Mesothelial cell of epicardium (in vitro differentiated cells): ENCODE data around the gene PDE6A. TPM values are rescaled to one million over a fixed set of nuclear protein-coding genes. Genes with fewer than 3 reads are reported as not detected.
"Not testable (repeated sequence)": the region's sequence is repeated elsewhere in the genome, so short reads cannot be mapped to it uniquely, and the experiment has no call there.

Source experiments
- DNase-seq, 2 experiments: peaks; one replicate each; pipeline ENCODE4 v3.0.0; 2021; ENCODE audit warnings: low spot score in 2 of 2; ENCODE audit not compliant: unreplicated experiment in 2 of 2
- H3K27ac Mint-ChIP-seq: 2 replicates; pipeline ENCODE4 v1.8.0; 2021; ENCODE audit warnings: mixed read lengths
- H3K27me3 Mint-ChIP-seq: 2 replicates; pipeline ENCODE4 v1.8.0; 2021; ENCODE audit warnings: low read depth, mixed read lengths
- H3K36me3 Mint-ChIP-seq: 2 replicates; pipeline ENCODE4 v1.8.0; 2021; ENCODE audit warnings: mixed read lengths
- H3K4me1 Mint-ChIP-seq: 2 replicates; pipeline ENCODE4 v1.8.0; 2021; ENCODE audit warnings: mixed read lengths
- H3K4me3 Mint-ChIP-seq: 2 replicates; pipeline ENCODE4 v1.8.0; 2021; ENCODE audit warnings: mild to moderate bottlenecking, moderate library complexity, mixed read lengths
- H3K9me3 Mint-ChIP-seq: 2 replicates; pipeline ENCODE4 v1.8.0; 2021; ENCODE audit warnings: mixed read lengths
- total RNA-seq: library from RNA; stranded (reverse); gene quantifications from 3 replicates; pipeline ENCODE4 v1.2.1, GENCODE V29; 2021
- TF ChIP-seq, protein P1 (sequence below): fragments of 200-600 bp; sonication (generic); IDR thresholded peaks from one replicate; pipeline ENCODE4 v1.5.0; 2021; ENCODE audit warnings: antibody characterized with exemption; ENCODE audit not compliant: unreplicated experiment

PDE6A gene
- total RNA-seq, 1 donor from 2014 or later = 0.18 TPM

DNA sequence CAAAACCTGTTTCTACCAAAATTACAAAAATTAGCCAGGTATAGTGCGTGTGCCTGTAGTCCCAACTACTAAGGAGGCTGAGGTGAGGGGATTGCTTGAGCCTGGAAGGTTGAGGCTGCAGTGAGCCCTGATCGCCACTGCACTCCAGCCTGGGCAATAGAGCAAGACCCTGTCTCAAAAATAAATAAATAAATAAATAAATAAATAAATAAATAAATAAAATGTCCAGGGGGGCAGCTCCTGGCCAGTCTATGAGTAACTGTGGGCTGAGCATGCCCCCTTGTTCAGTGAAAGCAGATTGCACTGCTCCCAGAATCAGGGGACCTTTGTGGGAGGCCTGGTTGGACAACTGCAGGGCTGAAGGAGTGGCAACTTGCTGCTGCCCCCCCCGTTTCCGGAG, 62.7 kb downstream of the PDE6A start:
- no peak overlapping the region for H3K4me3 Mint-ChIP-seq
- DNase-seq = no peak
- TF ChIP-seq, protein P1, sequence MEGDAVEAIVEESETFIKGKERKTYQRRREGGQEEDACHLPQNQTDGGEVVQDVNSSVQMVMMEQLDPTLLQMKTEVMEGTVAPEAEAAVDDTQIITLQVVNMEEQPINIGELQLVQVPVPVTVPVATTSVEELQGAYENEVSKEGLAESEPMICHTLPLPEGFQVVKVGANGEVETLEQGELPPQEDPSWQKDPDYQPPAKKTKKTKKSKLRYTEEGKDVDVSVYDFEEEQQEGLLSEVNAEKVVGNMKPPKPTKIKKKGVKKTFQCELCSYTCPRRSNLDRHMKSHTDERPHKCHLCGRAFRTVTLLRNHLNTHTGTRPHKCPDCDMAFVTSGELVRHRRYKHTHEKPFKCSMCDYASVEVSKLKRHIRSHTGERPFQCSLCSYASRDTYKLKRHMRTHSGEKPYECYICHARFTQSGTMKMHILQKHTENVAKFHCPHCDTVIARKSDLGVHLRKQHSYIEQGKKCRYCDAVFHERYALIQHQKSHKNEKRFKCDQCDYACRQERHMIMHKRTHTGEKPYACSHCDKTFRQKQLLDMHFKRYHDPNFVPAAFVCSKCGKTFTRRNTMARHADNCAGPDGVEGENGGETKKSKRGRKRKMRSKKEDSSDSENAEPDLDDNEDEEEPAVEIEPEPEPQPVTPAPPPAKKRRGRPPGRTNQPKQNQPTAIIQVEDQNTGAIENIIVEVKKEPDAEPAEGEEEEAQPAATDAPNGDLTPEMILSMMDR = no peak
- peaks cover 5% of the 10 kb centered on the region for H3K4me1 Mint-ChIP-seq
- no peak overlapping the region for H3K27ac Mint-ChIP-seq
- no peaks in the 10 kb centered on the region for H3K27me3 Mint-ChIP-seq
- H3K36me3 Mint-ChIP-seq = no peaks in the 10 kb centered on the region
- H3K9me3 Mint-ChIP-seq = peaks cover 9% of the 10 kb centered on the region

DNA sequence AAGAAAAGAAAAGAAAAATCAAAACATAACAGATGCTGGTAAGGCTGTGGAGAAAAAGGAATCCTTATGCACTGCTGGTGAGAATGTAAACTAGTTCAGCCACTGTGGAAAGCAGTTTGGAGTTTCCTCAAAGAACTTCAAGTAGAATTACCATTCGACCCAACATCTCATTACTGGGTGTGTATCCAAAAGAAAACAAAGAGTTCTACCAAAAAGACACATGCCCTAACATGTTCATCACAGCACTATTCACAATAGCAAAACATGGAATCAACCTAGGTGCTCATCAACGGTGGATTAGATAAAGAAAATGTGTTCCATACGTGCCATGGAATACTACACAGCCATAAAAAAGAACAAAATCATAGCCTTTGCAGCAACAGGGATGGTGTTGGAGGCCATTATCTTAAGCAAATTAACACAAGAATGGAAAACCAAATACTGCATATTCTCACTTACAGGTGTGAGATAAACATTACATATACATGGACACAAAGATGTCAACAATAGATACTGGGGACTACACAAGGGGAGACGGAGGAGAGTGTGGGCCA, 63.4 kb downstream of the PDE6A start:
- peaks cover 9% of the 10 kb centered on the region for H3K9me3 Mint-ChIP-seq
- no peak for DNase-seq
- no peaks in the 10 kb centered on the region for H3K36me3 Mint-ChIP-seq
- H3K27me3 Mint-ChIP-seq = no peaks in the 10 kb centered on the region
- TF ChIP-seq, protein P1 = no peak
- no peak overlapping the region for H3K27ac Mint-ChIP-seq
- H3K4me3 Mint-ChIP-seq = no peak overlapping the region
- no peaks in the 10 kb centered on the region for H3K4me1 Mint-ChIP-seq

DNA sequence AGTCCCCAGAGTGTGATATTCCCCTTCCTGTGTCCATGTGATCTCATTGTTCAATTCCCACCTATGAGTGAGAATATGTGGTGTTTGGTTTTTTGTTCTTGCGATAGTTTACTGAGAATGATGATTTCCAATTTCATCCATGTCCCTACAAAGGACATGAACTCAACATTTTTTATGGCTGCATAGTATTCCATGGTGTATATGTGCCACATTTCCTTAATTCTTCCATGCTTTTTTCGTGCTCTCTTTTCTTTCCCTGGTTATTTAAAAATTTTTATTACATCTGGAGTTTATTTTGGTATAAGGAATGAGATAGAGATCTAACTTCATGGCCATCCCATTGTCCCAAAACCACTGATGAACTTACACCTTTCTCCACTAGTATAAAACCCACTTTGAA, 65.0 kb downstream of the PDE6A start:
- not testable (repeated sequence) for H3K27ac Mint-ChIP-seq, DNase-seq, H3K4me1 Mint-ChIP-seq, H3K27me3 Mint-ChIP-seq, H3K36me3 Mint-ChIP-seq, H3K4me3 Mint-ChIP-seq, H3K9me3 Mint-ChIP-seq

DNA sequence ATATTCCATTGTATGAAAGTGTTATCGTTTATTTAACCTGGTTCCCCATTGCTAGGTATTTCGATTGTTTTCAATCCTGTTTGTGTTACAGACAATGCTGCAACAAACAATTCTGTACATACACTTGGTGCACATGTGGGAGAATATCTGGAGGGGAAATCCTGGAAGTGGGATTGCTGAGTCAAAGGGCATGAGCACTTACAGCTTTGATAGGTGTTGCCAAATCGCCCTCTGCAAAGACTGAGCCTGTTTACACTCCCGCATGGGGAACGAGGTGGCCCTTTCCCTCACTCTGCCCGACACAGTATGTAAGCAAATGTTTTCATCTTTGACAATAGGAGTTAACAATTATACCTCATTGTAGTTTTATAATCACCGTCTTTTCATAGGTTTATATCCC, 66.2 kb downstream of the PDE6A start:
- no peaks in the 10 kb centered on the region for H3K4me1 Mint-ChIP-seq
- no peak for DNase-seq
- H3K27me3 Mint-ChIP-seq = no peaks in the 10 kb centered on the region

DNA sequence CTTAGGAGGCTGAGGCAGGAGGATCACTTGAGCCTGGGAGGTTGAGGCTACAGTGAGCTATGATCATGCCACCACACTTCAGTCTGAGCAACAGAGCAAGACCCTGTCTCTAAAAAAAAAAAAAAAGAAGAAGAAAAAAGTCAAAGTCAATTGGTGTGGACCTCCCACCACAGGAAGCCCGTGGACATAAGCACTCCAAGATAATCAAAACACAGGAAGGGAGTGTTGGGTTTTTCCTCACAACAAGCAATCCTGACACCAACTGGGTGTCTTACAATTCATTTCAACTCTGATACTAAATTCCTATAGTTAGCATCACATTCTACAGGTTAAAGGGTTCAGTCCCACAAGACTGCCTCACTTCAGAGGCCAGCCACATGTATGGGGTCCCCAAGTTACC, 70.7 kb downstream of the PDE6A start:
- Mint-ChIP-seq H3K4me1 (no peaks in the 10 kb centered on the region), H3K27me3 (no peaks in the 10 kb centered on the region), H3K4me3 (no peak overlapping the region), H3K9me3 (no peaks in the 10 kb centered on the region), H3K27ac (no peak overlapping the region), H3K36me3 (no peaks in the 10 kb centered on the region)
- TF ChIP-seq, protein P1 = no peak
- DNase-seq = no peak

More for the DNA sequence above, 66.2 kb downstream of the PDE6A start:
- Mint-ChIP-seq H3K9me3 (peaks cover 9% of the 10 kb centered on the region), H3K4me3 (no peak overlapping the region), H3K27ac (no peak overlapping the region), H3K36me3 (no peaks in the 10 kb centered on the region)
- TF ChIP-seq, protein P1 = no peak

DNA sequence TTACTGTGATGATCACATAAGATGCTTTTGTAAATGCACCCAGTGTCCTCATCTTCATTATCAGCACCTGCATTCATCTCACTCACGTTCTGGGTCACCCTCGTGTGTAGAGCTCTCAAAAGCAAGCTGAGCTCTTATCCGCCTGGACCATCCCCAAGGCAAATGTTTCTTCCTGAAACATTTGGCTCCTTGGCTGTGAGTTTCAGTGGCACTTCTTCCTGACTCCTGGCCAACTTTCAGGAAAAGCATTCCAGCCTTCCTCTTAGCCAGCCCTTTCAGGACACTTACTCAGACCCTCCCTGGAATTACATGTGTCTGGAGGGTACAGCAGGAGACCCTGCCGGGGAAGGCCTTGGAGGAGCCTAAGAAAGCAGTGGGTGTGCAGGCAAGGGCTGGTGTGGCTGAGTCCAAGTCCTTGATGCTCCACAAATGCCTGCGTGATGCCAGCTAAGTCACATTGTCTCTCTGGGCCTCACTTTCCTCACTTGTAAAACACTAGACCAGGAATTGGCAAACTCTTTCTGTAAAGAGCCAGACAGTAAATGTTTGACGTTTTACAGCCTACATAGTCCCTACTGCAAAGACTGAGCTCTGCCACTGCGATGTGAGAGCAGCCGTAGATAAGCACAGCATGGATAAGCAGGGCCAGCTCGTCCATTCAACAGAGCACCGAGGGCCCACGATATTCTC, 72.1 kb downstream of the PDE6A start:
- Mint-ChIP-seq H3K9me3 (no peaks in the 10 kb centered on the region), H3K27ac (no peak overlapping the region), H3K27me3 (no peaks in the 10 kb centered on the region), H3K4me1 (no peaks in the 10 kb centered on the region), H3K4me3 (no peak overlapping the region), H3K36me3 (no peaks in the 10 kb centered on the region)
- DNase-seq = no peak
- TF ChIP-seq, protein P1 = no peak
